HL-60 (cell line): ENCODE measurements around the gene NPHS1.
"Not testable (repeated sequence)": the region's sequence is repeated elsewhere in the genome, so short reads cannot be mapped to it uniquely, and the experiment has no call there.

Experiments
- CTCF ChIP-seq: IDR thresholded peaks from one replicate; pipeline ENCODE4 v1.5.1; 2011; ENCODE audit warnings: low read length, control low read depth, inconsistent platforms; ENCODE audit not compliant: insufficient read depth
- GABPA ChIP-seq: IDR thresholded peaks from 2 replicates; pipeline ENCODE4 v1.6.1; 2012; ENCODE audit warnings: low read depth
- POLR2AphosphoS5 ChIP-seq: IDR thresholded peaks from 2 replicates; pipeline ENCODE4 v1.6.1; 2012; ENCODE audit warnings: low read depth
- REST ChIP-seq: IDR thresholded peaks from 2 replicates; pipeline ENCODE4 v1.6.1; 2012; ENCODE audit warnings: low read depth; ENCODE audit not compliant: insufficient replicate concordance
- SPI1 ChIP-seq: IDR thresholded peaks from 2 replicates; pipeline ENCODE4 v1.6.1; 2012; ENCODE audit warnings: low read depth, mild to moderate bottlenecking, borderline replicate concordance

- TF ChIP-seq POLR2AphosphoS5, CTCF, SPI1, GABPA, REST: not testable (repeated sequence)
Observed at GRCh38 chr19:35795564-35795963, 56.7 kb downstream of the NPHS1 start.
